Loucy (cell line): ENCODE measurements around the gene NR2C2.

ENCODE experiments used
- H2AFZ ChIP-seq: fragments of 200-600 bp; sonication (generic); 2 replicates; pipeline ENCODE4 v1.6.0; 2016; ENCODE audit warnings: antibody characterized with exemption, mild to moderate bottlenecking, low read length, moderate library complexity
- H3F3A ChIP-seq: fragments of 200-600 bp; 2 replicates; pipeline ENCODE4 v1.6.0; 2016; ENCODE audit warnings: antibody characterized with exemption, low read depth, mild to moderate bottlenecking
- H3K27me3 ChIP-seq: fragments of 200-600 bp; sonication (generic); 2 replicates; pipeline ENCODE4 v1.6.1; 2014; ENCODE audit warnings: low read length, mild to moderate bottlenecking; ENCODE audit not compliant: insufficient read depth, poor library complexity, severe bottlenecking
- H3K36me3 ChIP-seq: fragments of 200-600 bp; sonication (generic); 2 replicates; pipeline ENCODE4 v1.6.1; 2016; ENCODE audit warnings: low read length; ENCODE audit not compliant: insufficient read depth
- H3K4me1 ChIP-seq: fragments of 200-600 bp; sonication (generic); 2 replicates; pipeline ENCODE4 v1.5.1; 2014; ENCODE audit warnings: low read length, mild to moderate bottlenecking; ENCODE audit not compliant: insufficient read depth, poor library complexity, severe bottlenecking
- H3K4me2 ChIP-seq: fragments of 200-600 bp; sonication (generic); 2 replicates; pipeline ENCODE4 v1.6.0; 2014; ENCODE audit warnings: antibody characterized with exemption, low read length, low read depth, mild to moderate bottlenecking; ENCODE audit not compliant: poor library complexity, severe bottlenecking
- H3K4me3 ChIP-seq: fragments of 200-600 bp; sonication (generic); 2 replicates; pipeline ENCODE4 v1.5.1; 2014; ENCODE audit warnings: low read length, mild to moderate bottlenecking, mixed read lengths; ENCODE audit not compliant: poor library complexity, severe bottlenecking
- H3K79me2 ChIP-seq: fragments of 200-600 bp; sonication (generic); 2 replicates; pipeline ENCODE4 v1.6.1; 2014; ENCODE audit warnings: low read length; ENCODE audit not compliant: insufficient read depth
- H3K9ac ChIP-seq: fragments of 200-600 bp; sonication (generic); 2 replicates; pipeline ENCODE4 v1.6.0; 2014; ENCODE audit warnings: mild to moderate bottlenecking, low read depth, low read length, moderate library complexity; ENCODE audit not compliant: poor library complexity, severe bottlenecking
- H3K9me2 ChIP-seq: fragments of 200-600 bp; sonication (generic); replicated peaks from 2 replicates; pipeline ENCODE4 v1.6.1; 2016; ENCODE audit warnings: low read depth, low read length, mixed read lengths
- H3K9me3 ChIP-seq: fragments of 200-600 bp; sonication (generic); 2 replicates; pipeline ENCODE4 v1.6.1; 2014; ENCODE audit warnings: mild to moderate bottlenecking, antibody characterized with exemption, low read length, low read depth; ENCODE audit not compliant: insufficient read depth
- H4K20me1 ChIP-seq: fragments of 200-600 bp; sonication (generic); 2 replicates; pipeline ENCODE4 v1.6.0; 2014; ENCODE audit warnings: antibody characterized with exemption, low read length, mild to moderate bottlenecking; ENCODE audit not compliant: insufficient read depth, poor library complexity, severe bottlenecking
- EZH2phosphoT487 ChIP-seq: fragments of 200-600 bp; IDR thresholded peaks from 2 replicates; pipeline ENCODE4 v1.6.1; 2018; ENCODE audit warnings: antibody characterized with exemption, mild to moderate bottlenecking, moderate library complexity, borderline replicate concordance
- TF ChIP-seq, protein P1 (sequence below): fragments of 200-600 bp; sonication (generic); conservative IDR thresholded peaks from 2 replicates; pipeline ENCODE4 v1.5.1; 2014; ENCODE audit warnings: mild to moderate bottlenecking, antibody characterized with exemption, low read length

Gene NR2C2

DNA sequence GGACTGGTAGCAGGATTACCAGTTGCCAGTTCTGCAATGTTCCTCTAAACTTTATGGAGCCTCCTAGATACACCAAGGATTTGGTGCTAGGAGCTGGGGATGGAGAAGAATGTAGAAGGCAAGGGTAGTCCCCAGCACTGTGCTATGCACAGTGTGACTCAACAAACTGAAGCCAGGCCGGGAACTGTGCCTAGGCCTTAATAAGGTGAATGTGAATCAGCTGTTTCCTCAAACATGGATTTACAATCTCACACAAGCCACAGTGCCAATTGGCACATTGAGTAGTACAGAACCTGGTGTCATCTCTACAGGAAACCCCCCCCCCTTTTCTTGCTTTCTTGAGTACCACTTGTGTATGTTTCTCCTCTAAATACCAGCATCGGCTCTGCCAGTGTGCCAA lies 85.3 kb downstream of the NR2C2 start:
- H3K9ac ChIP-seq: no peak overlapping the region
- H2AFZ ChIP-seq: no peak overlapping the region
- no peaks in the 10 kb centered on the region for H3K79me2 ChIP-seq
- H3F3A ChIP-seq: no peaks in the 10 kb centered on the region
- no peak overlapping the region for H3K4me2 ChIP-seq
- H3K4me3 ChIP-seq: no peak overlapping the region
- H3K9me3 ChIP-seq: no peaks in the 10 kb centered on the region
- H3K9me2 ChIP-seq: no peaks in the 10 kb centered on the region
- TF ChIP-seq, protein P1, sequence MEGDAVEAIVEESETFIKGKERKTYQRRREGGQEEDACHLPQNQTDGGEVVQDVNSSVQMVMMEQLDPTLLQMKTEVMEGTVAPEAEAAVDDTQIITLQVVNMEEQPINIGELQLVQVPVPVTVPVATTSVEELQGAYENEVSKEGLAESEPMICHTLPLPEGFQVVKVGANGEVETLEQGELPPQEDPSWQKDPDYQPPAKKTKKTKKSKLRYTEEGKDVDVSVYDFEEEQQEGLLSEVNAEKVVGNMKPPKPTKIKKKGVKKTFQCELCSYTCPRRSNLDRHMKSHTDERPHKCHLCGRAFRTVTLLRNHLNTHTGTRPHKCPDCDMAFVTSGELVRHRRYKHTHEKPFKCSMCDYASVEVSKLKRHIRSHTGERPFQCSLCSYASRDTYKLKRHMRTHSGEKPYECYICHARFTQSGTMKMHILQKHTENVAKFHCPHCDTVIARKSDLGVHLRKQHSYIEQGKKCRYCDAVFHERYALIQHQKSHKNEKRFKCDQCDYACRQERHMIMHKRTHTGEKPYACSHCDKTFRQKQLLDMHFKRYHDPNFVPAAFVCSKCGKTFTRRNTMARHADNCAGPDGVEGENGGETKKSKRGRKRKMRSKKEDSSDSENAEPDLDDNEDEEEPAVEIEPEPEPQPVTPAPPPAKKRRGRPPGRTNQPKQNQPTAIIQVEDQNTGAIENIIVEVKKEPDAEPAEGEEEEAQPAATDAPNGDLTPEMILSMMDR: no peak
- no peak for TF ChIP-seq EZH2phosphoT487
- H3K4me1 ChIP-seq: no peaks in the 10 kb centered on the region
- H4K20me1 ChIP-seq: no peaks in the 10 kb centered on the region
- peaks cover 94% of the 10 kb centered on the region for H3K36me3 ChIP-seq
- H3K27me3 ChIP-seq: no peaks in the 10 kb centered on the region

DNA sequence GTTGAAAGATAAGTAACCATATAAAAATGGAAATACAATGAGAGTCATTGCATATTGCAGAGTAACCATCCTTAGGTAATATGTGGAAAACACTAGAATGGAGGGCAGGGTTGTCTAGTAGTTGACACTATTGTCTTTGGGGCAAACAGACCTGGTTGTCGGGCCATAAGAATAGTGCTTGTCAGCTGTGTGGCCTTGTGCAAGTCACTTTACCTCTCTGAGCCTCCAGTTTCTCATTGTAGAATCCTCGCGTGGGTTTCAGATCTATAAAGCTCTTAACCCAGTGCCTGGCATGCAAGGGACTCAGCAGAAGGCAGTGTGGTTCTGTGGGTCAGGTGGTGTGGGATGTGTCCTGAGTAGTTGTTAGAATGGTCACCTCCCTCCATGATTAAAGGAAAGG lies 85.7 kb downstream of the NR2C2 start:
- Histone ChIP-seq H3K9me2 (no peaks in the 10 kb centered on the region), H3K36me3 (peaks cover 94% of the 10 kb centered on the region), H3F3A (no peaks in the 10 kb centered on the region), H3K9me3 (no peaks in the 10 kb centered on the region), H3K4me2 (no peak overlapping the region), H4K20me1 (no peaks in the 10 kb centered on the region), H2AFZ (no peak overlapping the region), H3K4me1 (no peaks in the 10 kb centered on the region), H3K79me2 (no peaks in the 10 kb centered on the region), H3K27me3 (no peaks in the 10 kb centered on the region), H3K9ac (no peak overlapping the region), H3K4me3 (no peak overlapping the region)
- TF ChIP-seq EZH2phosphoT487: no peak
- TF ChIP-seq, protein P1: no peak

DNA sequence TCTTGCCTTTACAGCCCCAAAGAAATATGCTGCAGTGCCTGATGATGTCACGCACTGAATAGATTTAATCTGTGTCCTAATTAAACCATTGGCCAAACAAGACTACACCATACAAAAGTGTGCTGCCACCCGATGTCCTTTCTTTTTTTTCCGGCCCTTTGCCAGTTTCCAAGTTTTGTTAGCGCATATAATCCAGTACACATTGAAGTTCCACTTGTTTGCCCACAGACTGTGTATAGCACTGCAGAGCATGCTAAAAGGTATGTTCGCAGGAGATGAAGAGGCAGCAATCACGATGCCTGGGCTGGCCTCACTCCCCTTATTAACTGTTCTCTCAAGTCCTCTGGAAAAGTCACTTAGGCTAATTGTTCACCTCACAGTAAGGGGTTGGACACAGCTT lies 90.9 kb downstream of the NR2C2 start:
- peaks cover 1% of the 10 kb centered on the region for H4K20me1 ChIP-seq
- H3K36me3 ChIP-seq: peaks cover 94% of the 10 kb centered on the region
- no peaks in the 10 kb centered on the region for H3K79me2 ChIP-seq
- H3K4me3 ChIP-seq: no peak overlapping the region
- no peak overlapping the region for H3K4me2 ChIP-seq
- H3F3A ChIP-seq: no peaks in the 10 kb centered on the region
- H3K9ac ChIP-seq: no peak overlapping the region
- H3K4me1 ChIP-seq: peaks cover 7% of the 10 kb centered on the region
- no peaks in the 10 kb centered on the region for H3K9me3 ChIP-seq
- H3K27me3 ChIP-seq: no peaks in the 10 kb centered on the region
- no peaks in the 10 kb centered on the region for H3K9me2 ChIP-seq
- no peak overlapping the region for H2AFZ ChIP-seq
- TF ChIP-seq EZH2phosphoT487: no peak
- TF ChIP-seq, protein P1: no peak
